GM13977 (cell line): Measurements from ENCODE around the gene LRAT.
A peak's percentile ranks its signal among the peaks of the same experiment; 100 is the strongest.

Source experiments
- DNase-seq: peaks from one replicate; pipeline ENCODE4 v3.0.0; 2012; ENCODE audit warnings: low spot score
- in situ Hi-C: fragments of 300-500 bp; cut with MboI; formaldehyde crosslinking; loops from one replicate; pipeline ENCODE4 v1.12.0; 2022; ENCODE audit warnings: low sequenced_read_pairs, low pct_unique_long_range_greater_than_20kb, mixed read lengths, inconsistent platforms; ENCODE audit not compliant: unreplicated experiment
- TF ChIP-seq, protein P1 (sequence below): IDR thresholded peaks from 2 replicates; pipeline ENCODE4 v1.5.1; 2012; ENCODE audit warnings: mild to moderate bottlenecking, control low read depth; ENCODE audit not compliant: insufficient read depth; ENCODE audit errors: extremely low read depth, missing control alignments

LRAT gene

DNA sequence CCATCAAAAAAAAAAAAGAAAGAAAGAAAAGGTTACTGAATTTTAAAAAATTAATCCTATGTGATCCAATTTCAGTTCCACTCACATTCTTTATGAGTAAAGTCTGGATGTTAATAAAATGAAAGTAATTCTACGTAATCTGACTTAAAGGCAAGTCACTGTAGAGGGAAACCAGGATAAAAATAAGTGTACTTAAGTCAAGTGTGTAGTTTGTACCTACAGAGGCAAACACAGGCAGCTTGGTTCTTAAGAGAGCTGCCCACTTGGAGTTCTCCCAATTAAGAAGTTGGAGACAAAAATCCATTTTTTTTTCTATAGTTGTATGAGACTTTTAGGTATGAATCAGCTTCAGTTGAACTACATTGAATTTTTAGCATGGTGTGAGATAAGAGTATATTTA is 7.0 kb upstream of the LRAT start:
- in situ Hi-C loops, result no loop called here
- DNase-seq, result no peak
- TF ChIP-seq, protein P1, sequence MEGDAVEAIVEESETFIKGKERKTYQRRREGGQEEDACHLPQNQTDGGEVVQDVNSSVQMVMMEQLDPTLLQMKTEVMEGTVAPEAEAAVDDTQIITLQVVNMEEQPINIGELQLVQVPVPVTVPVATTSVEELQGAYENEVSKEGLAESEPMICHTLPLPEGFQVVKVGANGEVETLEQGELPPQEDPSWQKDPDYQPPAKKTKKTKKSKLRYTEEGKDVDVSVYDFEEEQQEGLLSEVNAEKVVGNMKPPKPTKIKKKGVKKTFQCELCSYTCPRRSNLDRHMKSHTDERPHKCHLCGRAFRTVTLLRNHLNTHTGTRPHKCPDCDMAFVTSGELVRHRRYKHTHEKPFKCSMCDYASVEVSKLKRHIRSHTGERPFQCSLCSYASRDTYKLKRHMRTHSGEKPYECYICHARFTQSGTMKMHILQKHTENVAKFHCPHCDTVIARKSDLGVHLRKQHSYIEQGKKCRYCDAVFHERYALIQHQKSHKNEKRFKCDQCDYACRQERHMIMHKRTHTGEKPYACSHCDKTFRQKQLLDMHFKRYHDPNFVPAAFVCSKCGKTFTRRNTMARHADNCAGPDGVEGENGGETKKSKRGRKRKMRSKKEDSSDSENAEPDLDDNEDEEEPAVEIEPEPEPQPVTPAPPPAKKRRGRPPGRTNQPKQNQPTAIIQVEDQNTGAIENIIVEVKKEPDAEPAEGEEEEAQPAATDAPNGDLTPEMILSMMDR, result no peak

DNA sequence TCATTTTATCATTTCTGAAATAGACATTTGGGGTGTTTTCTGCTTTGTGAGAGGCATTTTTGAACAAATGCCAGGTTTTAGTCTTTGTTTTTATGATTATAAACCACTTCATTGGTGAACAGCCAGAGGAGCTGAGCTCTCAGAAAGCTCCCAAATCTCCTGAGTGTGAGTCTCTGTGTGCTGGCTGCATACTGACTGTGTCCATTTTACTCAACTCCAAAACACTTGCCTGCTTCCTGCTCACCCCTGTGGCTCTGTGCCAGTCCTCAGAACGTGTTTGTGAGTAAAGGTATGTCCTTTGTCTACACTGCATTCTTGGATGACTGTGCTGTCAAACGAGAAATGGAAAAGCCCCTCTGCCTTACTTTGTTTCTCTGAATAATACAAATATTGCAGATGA is 5.4 kb upstream of the LRAT start:
- TF ChIP-seq, protein P1, result no peak
- in situ Hi-C loops, result no loop called here
- no peak for DNase-seq

DNA sequence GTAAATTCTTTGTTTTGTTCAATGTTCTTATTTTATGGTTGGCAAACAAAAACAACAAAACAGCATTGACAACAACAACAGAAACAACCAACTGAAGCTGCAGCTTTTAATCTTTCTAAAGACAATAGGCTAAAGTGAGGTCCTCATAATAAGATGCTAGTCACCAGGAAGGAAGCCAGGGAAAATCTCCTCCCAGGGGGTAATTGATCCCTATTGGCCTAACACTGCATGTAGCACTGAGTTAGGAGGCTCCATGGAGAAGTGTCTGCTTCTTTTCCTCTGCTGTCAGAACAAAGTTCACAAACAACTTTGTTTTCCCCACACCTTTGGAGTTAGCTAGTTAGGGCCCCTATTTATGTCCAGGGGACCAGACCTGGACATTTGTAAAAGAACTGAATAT is 4.7 kb upstream of the LRAT start:
- in situ Hi-C loops, result no loop called here
- TF ChIP-seq, protein P1, result no peak
- no peak for DNase-seq

DNA sequence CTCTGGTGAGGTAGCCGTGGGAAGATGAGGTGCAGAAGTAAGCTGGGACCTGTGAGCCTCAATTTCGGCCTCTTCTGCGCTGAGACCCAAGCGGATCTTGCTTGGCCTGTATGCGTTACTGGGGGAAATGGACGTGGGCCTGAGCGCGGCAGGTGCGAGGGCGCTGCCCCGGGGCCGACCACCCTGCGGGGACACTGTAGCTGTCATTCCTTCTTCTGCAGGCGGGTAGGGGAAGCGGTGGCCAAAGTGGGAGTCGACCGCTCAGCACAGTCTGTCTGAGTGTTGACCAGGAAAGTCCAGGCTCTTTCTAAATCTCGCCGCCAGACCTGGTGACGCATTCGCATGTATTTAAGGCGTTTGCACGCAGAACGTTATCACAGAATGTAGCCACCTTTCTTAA is 3.3 kb upstream of the LRAT start:
- TF ChIP-seq, protein P1, result no peak
- in situ Hi-C loops, result no loop called here
- no peak for DNase-seq

GRCh38 chr4:154741131-154741665 is 2.6 kb upstream of the LRAT start:
- no peak for DNase-seq
- in situ Hi-C loops, result no loop called here
- TF ChIP-seq, protein P1, result no peak

DNA sequence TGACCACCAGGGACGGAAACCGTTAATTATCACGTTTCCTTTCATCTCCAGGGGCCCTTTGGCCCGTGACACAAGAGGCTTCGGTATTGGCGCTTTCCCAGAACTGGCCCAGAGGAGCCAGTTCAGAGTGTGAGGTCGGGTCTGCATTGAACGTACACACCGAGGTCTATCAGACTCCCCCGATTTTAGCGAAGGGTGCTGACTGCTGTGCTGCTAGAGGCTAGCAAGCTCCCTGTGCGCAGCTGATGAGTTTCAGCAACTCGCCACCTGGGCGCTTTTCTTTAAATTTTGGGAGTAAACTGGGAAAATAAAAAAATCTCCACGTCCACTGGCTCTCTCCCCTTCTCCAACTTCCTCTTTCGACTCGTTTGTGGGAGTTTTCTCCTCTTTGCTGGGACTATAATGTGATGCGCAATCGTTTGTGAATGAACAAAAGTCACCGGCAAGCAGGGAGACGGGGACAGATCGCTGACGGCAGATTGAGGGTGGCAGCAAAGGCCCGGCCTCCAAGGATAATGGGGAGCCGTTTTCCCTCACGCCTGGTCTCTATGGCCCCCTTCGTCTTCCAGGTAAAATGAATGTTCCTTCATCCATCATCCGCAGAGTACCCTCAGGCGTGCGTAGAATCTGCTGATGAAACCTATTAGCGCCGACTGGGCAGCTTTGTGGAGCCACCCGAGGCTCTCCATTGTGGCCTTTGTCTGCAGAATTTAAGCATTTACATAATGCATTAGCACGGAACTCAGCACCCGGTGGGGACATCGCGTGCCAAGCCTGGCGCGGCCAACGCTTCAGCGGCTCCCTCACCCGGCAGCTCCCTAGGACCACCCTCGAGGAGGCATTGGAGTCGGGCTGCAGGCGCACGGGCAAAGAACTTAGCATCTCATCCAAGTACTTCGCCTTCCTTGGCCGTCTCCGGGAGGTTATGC is 1.6 kb upstream of the LRAT start:
- TF ChIP-seq, protein P1, result no peak
- DNase-seq, result peak; percentile 26
- in situ Hi-C loops, result no loop called here
